Spinal cord (tissue), 10 donors: Measurements from ENCODE around the gene UVSSA. TPM values are rescaled to one million over a fixed set of nuclear protein-coding genes. Genes with fewer than 3 reads are reported as not detected.
"Not testable (repeated sequence)": the region's sequence is repeated elsewhere in the genome, so short reads cannot be mapped to it uniquely, and the experiment has no call there.

ENCODE experiments used
- DNase-seq, 6 donors: peaks; one replicate each; pipeline versions ENCODE4 v3.0.0 to v3.0.0-alpha.2; 2013 to 2015; ENCODE audit warnings: low spot score in 6 of 6, low read depth in 4 of 6
- H3K27ac ChIP-seq: one replicate; pipeline ENCODE4 v1.5.1; 2013; ENCODE audit warnings: low read depth, low read length, control low read depth
- H3K27me3 ChIP-seq: one replicate; pipeline ENCODE4 v1.6.1; 2013; ENCODE audit warnings: low read length; ENCODE audit not compliant: control insufficient read depth, insufficient read depth
- H3K36me3 ChIP-seq: one replicate; pipeline ENCODE4 v1.6.1; 2013; ENCODE audit warnings: low read length; ENCODE audit not compliant: control insufficient read depth, insufficient read depth
- H3K4me1 ChIP-seq: one replicate; pipeline ENCODE4 v1.6.1; 2013; ENCODE audit warnings: low read length; ENCODE audit not compliant: control insufficient read depth, insufficient read depth
- H3K4me3 ChIP-seq: one replicate; pipeline ENCODE4 v1.5.1; 2013; ENCODE audit warnings: low read depth, low read length, control low read depth
- H3K9me3 ChIP-seq: one replicate; pipeline ENCODE4 v1.6.1; 2013; ENCODE audit warnings: low read length; ENCODE audit not compliant: control insufficient read depth, insufficient read depth
- WGBS: methylation state at CpG from one replicate; pipeline ENCODE4 v1.1.5; 2013; ENCODE audit warnings: missing lambda C conversion rate; ENCODE audit not compliant: insufficient coverage; 5-methylcytosine and 5-hydroxymethylcytosine counted together
- polyA plus RNA-seq, 2 donors: library from polyadenylated mRNA; unstranded; fragments of 120-200 nt; gene quantifications; one replicate each; pipeline ENCODE4 v1.2.1, GENCODE V29; 2013; ENCODE audit not compliant: insufficient read length in 2 of 2
- total RNA-seq, 2 donors: library from RNA; depleted of rRNA in 1 of 2; stranded (reverse); fragments of 120-200 nt in 1 of 2; fragments of >200 nt in 1 of 2; gene quantifications; one replicate each; pipeline versions ENCODE4 v1.2.3 to v1.2.4, GENCODE V29; 2013 to 2014
- donor health status: healthy.

Gene UVSSA
- total and polyA plus RNA-seq, 4 donors = 7.5 to 27.7 (median 17.1) TPM

DNA sequence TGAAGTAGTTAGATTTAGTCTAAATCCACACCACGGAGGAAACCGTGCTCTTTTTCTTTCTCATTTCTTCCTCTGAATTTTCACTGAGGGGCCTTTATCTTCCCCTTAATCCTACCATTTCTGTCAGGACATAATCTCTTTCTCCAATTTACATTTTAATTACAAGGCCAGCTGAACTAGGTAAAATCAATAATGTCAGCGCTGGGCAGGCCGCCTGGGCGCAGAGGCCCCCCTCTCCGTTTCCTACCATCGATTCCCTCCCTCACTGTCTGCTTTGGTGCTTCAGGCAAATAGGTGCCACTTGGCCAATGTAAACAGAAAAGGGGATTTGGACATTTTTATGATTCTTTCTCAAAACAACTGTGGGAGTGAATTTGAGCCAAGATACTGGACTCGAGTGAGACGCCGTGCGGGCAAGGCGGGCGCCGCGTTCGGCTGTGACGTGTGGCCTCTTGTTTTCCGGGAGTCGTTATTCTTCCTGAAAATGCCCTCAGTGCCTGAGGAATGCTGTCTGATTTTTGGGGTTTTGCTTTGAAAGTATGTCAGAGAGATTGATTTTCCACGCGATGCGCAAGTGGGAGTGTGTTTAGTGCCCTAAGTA, 22.6 kb downstream of the UVSSA start:
- Histone ChIP-seq H3K9me3 (no peaks in the 10 kb centered on the region), H3K4me1 (peaks cover 10% of the 10 kb centered on the region), H3K27me3 (no peaks in the 10 kb centered on the region), H3K4me3 (no peak overlapping the region), H3K27ac (no peak overlapping the region), H3K36me3 (peaks cover 68% of the 10 kb centered on the region)
- DNase-seq = peak in 1 of 6 donors; percentile 67
- 74% methylated on average over 14 of the region's 22 CpGs for WGBS

DNA sequence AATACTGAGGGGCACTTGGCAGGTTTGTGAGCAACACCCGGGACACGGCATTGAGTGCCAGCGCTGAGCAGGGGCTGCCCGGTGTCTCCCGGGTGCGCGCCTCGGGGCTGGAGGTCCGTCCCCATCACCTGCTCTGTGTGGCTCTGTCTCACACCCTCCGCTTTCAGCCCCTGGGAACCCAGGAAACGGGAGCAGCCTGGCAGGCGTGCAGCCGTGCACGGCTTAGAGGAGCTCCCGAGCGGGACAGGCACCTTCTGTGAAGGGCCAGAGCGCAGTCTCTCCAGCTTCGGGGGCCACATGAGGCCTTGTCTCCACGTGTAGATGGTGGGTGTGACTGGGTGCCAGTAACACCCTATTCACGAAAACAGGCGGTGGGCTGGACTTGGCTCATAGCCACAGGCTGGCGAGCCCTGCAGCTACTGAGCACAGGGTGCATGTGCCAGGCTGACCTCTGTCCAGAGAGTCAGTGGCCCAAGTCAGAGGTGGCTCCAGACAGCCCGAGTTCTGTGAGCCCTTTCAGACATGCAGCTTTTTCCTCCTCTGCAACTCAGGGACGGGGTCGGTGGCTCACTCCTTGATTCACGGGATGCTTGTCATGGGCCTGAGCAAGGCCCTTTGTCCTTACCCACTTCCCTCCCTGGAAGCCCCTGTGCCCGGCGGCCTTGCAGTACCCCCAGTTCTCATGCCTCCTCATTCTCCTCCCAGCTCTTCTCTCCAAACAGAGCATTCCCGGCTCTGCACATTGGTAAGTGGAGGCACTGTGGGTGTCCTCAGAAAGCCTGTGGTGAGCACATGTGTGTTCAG, 23.5 kb downstream of the UVSSA start:
- DNase-seq = no peak
- Histone ChIP-seq H3K36me3 (peaks cover 72% of the 10 kb centered on the region), H3K27me3 (no peaks in the 10 kb centered on the region), H3K9me3 (no peaks in the 10 kb centered on the region), H3K4me3 (no peak overlapping the region), H3K27ac (no peak overlapping the region), H3K4me1 (peaks cover 10% of the 10 kb centered on the region)
- 76% methylated on average over 26 of the region's 29 CpGs for WGBS

- no peak for DNase-seq
- peaks cover 10% of the 10 kb centered on the region for H3K4me1 ChIP-seq
- no peaks in the 10 kb centered on the region for H3K27me3 ChIP-seq
- H3K9me3 ChIP-seq = no peaks in the 10 kb centered on the region
- no peak overlapping the region for H3K4me3 ChIP-seq
- 93% methylated on average over 21 of the region's 28 CpGs for WGBS
- H3K36me3 ChIP-seq = peaks cover 72% of the 10 kb centered on the region
- H3K27ac ChIP-seq = no peak overlapping the region
These were observed 24.5 kb downstream of the UVSSA start for GRCh38 chr4:1371176-1372165.

GRCh38 chr4:1372576-1372975, 25.6 kb downstream of the UVSSA start:
- H3K4me1 ChIP-seq, H3K4me3 ChIP-seq, H3K27me3 ChIP-seq, DNase-seq, H3K27ac ChIP-seq, H3K9me3 ChIP-seq: not testable (repeated sequence)
- WGBS = 99% methylated on average over 20 of the region's 22 CpGs
- peaks cover 72% of the 10 kb centered on the region for H3K36me3 ChIP-seq

DNA sequence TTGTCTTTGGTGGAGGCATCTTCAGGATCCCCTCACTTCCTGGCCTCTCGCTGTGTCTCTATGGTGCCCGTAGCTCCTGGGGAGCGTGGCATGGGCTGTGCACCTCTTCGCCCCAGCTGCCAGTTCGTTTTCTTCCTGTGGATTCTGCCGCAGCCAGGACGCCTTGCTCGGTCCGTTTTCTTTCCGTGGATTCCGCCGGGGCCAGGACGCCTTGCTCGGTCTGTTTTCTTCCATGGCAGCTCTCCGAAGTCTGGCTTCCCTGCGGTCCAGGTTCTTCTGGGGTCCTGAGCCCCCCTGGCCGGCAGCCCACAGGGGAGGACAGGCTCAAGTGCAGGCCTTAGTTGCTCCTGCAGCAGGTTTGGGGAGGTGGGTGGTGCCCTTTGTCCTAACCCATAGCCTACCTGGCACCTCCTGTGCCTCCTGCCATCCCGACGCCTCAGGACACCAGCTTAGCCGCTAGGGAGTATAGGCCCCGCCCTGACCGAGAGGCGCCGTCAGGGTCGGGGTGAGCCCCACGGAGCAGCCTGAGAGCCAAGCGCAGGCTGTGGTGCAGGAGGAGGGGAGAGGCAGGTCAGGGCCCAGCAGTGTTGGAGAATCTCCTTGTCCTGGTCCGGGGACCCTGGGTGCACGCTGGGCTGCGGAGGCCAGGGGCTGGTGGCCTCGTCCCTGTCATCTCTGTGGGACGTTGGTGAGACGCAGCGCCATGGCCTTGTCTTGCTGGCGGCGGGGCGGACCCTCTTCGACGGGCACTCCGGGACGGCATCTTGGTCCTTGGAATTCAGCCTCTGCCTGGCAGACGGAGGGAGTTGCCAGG, 27.1 kb downstream of the UVSSA start:
- Histone ChIP-seq H3K27ac (no peak overlapping the region), H3K36me3 (peaks cover 71% of the 10 kb centered on the region), H3K27me3 (no peaks in the 10 kb centered on the region), H3K9me3 (no peaks in the 10 kb centered on the region), H3K4me3 (no peak overlapping the region), H3K4me1 (peaks cover 10% of the 10 kb centered on the region)
- no peak for DNase-seq
- WGBS = 95% methylated on average over 39 of the region's 42 CpGs

- 93% methylated on average over 14 of the region's 14 CpGs for WGBS
- DNase-seq = no peak
- no peak overlapping the region for H3K27ac ChIP-seq
These were observed 27.7 kb downstream of the UVSSA start for GRCh38 chr4:1374706-1375045.

DNA sequence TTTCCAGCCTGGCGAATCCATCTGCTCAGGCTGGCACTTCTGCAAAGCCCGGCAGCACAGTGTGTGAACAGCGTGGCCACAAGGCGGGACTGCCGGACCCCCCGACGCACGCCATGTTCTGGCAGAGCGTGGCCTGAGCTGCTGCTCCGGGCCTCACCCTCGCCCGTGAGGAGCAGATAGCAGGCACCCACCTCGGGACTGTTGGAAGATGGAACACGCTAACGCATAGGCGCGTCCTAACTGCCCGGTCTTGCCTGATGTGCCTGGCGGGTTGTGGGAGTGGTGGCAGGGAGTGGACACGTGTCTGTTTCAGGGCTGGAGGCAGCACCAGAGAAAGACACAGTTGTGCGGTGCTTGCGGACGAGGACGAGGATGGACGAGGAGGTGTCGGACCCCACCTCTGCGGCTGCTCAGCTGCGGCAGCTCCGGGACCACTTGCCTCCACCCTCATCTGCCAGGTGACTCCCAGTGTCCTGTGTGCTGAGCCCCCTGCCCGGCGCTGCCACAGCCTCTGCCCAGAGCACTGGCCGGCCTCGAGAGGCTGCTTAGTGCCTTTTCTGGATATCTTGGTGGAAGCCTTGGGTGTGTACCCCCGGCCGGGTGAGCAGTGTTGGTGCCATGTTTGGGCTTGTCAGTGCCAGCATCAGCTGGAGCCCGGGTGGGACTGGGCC, 28.2 kb downstream of the UVSSA start:
- Histone ChIP-seq H3K27me3 (no peaks in the 10 kb centered on the region), H3K4me3 (no peak overlapping the region), H3K9me3 (no peaks in the 10 kb centered on the region), H3K27ac (no peak overlapping the region), H3K4me1 (peaks cover 5% of the 10 kb centered on the region), H3K36me3 (peaks cover 76% of the 10 kb centered on the region)
- DNase-seq = no peak
- 92% methylated on average over 36 of the region's 36 CpGs for WGBS

More at GRCh38 chr4:1374706-1375045, 27.7 kb downstream of the UVSSA start:
- Histone ChIP-seq H3K36me3 (peaks cover 72% of the 10 kb centered on the region), H3K4me3 (no peak overlapping the region), H3K27me3 (no peaks in the 10 kb centered on the region), H3K4me1 (peaks cover 7% of the 10 kb centered on the region), H3K9me3 (no peaks in the 10 kb centered on the region)

- DNase-seq = no peak
- Histone ChIP-seq H3K4me1 (no peaks in the 10 kb centered on the region), H3K36me3 (peaks cover 76% of the 10 kb centered on the region), H3K4me3 (no peak overlapping the region), H3K27ac (no peak overlapping the region), H3K27me3 (no peaks in the 10 kb centered on the region), H3K9me3 (no peaks in the 10 kb centered on the region)
- WGBS = 92% methylated on average over 17 of the region's 17 CpGs
These were observed 28.8 kb downstream of the UVSSA start for GRCh38 chr4:1375761-1376322.
